Retina (tissue), 1 donor: ENCODE measurements around the gene SLC12A2.

Experiments
- DNase-seq: peaks from one replicate; pipeline ENCODE4 v3.0.0-alpha.2; 2016

Gene SLC12A2

GRCh38 chr5:128097781-128098180, 14.2 kb downstream of the SLC12A2 start:
- no peak for DNase-seq

- DNase-seq = no peak
Observed at GRCh38 chr5:128099944-128100343, 16.4 kb downstream of the SLC12A2 start.

- DNase-seq = no peak
Observed at GRCh38 chr5:128100860-128101557, 17.4 kb downstream of the SLC12A2 start.

GRCh38 chr5:128101676-128102075, 18.1 kb downstream of the SLC12A2 start:
- DNase-seq = no peak

GRCh38 chr5:128105203-128105602, 21.6 kb downstream of the SLC12A2 start:
- no peak for DNase-seq

GRCh38 chr5:128109138-128109537, 25.6 kb downstream of the SLC12A2 start:
- DNase-seq = no peak

- no peak for DNase-seq
Observed at GRCh38 chr5:128109766-128110165, 26.2 kb downstream of the SLC12A2 start.

GRCh38 chr5:128111818-128112448, 28.4 kb downstream of the SLC12A2 start:
- DNase-seq = no peak

GRCh38 chr5:128116445-128116844, 32.9 kb downstream of the SLC12A2 start:
- no peak for DNase-seq

- no peak for DNase-seq
Observed at GRCh38 chr5:128118214-128118613, 34.6 kb downstream of the SLC12A2 start.

GRCh38 chr5:128121651-128122050, 38.1 kb downstream of the SLC12A2 start:
- DNase-seq = no peak

GRCh38 chr5:128123936-128124335, 40.4 kb downstream of the SLC12A2 start:
- no peak for DNase-seq

GRCh38 chr5:128126241-128126640, 42.7 kb downstream of the SLC12A2 start:
- no peak for DNase-seq

- no peak for DNase-seq
Observed at GRCh38 chr5:128132499-128132898, 48.9 kb downstream of the SLC12A2 start.

- no peak for DNase-seq
Observed at GRCh38 chr5:128135286-128135685, 51.7 kb downstream of the SLC12A2 start.

GRCh38 chr5:128143911-128144310, 60.3 kb downstream of the SLC12A2 start:
- DNase-seq = no peak

GRCh38 chr5:128144491-128144890, 60.9 kb downstream of the SLC12A2 start:
- DNase-seq = no peak

- DNase-seq = no peak
Observed at GRCh38 chr5:128146671-128147070, 63.1 kb downstream of the SLC12A2 start.

GRCh38 chr5:128154943-128155342, 71.4 kb downstream of the SLC12A2 start:
- DNase-seq = no peak

GRCh38 chr5:128155776-128156175, 72.2 kb downstream of the SLC12A2 start:
- no peak for DNase-seq

GRCh38 chr5:128156521-128156920, 73.0 kb downstream of the SLC12A2 start:
- DNase-seq = no peak

GRCh38 chr5:128158342-128158741, 74.8 kb downstream of the SLC12A2 start:
- DNase-seq = no peak

GRCh38 chr5:128163991-128164390, 80.4 kb downstream of the SLC12A2 start:
- DNase-seq = no peak

- DNase-seq = no peak
Observed at GRCh38 chr5:128169401-128170017, 85.9 kb downstream of the SLC12A2 start.
